Skeletal muscle tissue (tissue), 4 donors: ENCODE data around the gene FBXL5. TPM values are rescaled to one million over a fixed set of nuclear protein-coding genes. Genes with fewer than 3 reads are reported as not detected.

Experiments used
- H3K27ac ChIP-seq: one replicate; pipeline ENCODE4 v1.7.0; 2013; ENCODE audit warnings: mild to moderate bottlenecking, low read depth, low read length, inconsistent platforms
- H3K27me3 ChIP-seq, 3 donors: one replicate each; pipeline ENCODE4 v1.7.0; 2013; ENCODE audit warnings: low read length in 3 of 3; ENCODE audit not compliant: control insufficient read depth in 3 of 3, insufficient read depth in 3 of 3
- H3K36me3 ChIP-seq, 3 donors: one replicate each; pipeline ENCODE4 v1.7.0; 2013; ENCODE audit warnings: low read length in 3 of 3; ENCODE audit not compliant: control insufficient read depth in 3 of 3, insufficient read depth in 3 of 3
- H3K4me1 ChIP-seq, 3 donors: one replicate each; pipeline ENCODE4 v1.7.0; 2013; ENCODE audit warnings: low read length in 3 of 3, mild to moderate bottlenecking in 3 of 3; ENCODE audit not compliant: control insufficient read depth in 3 of 3, insufficient read depth in 3 of 3
- H3K4me3 ChIP-seq, 3 donors: one replicate each; pipeline ENCODE4 v1.7.0; 2013; ENCODE audit warnings: low read length in 3 of 3
- H3K9ac ChIP-seq, 3 donors: one replicate each; pipeline ENCODE4 v1.7.0; 2013; ENCODE audit warnings: low read length in 3 of 3, mild to moderate bottlenecking in 3 of 3, moderate library complexity in 2 of 3, low read depth in 1 of 3
- H3K9me3 ChIP-seq, 3 donors: one replicate each; pipeline ENCODE4 v1.7.0; 2013; ENCODE audit warnings: low read length in 3 of 3; ENCODE audit not compliant: control insufficient read depth in 3 of 3
- total RNA-seq: library from RNA; depleted of rRNA; stranded (reverse); fragments of >200 nt; gene quantifications from one replicate; pipeline ENCODE4 v1.2.3, GENCODE V29; 2014
- donor health status: Osteomylitis.

FBXL5 gene
- total RNA-seq, 1 donor from 2014 or later: 133 TPM

DNA sequence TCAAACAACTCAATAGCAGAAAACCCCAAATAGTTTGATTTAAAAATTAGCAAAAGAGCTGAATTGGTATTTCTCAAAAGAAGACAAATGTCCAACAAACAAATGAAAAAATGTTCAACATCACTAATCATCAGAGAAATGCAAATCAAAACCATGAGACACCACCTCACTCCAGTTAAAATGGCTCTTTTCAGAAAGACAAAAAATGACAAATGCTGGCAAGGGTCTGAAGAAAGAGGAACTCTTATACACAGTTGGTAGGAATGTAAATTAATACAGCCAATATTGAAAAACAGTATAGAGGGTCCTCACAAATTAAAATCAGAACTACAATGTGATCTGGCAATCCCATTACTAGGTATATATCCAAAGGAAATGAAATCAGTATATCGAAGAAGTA, 70.4 kb downstream of the FBXL5 start:
- Histone ChIP-seq H3K4me1 (peaks cover 0 to 6% (median 0%) of the 10 kb centered on the region in 3 donors), H3K9me3 (no peaks in the 10 kb centered on the region), H3K9ac (no peak overlapping the region), H3K36me3 (peaks cover 0 to 3% (median 0%) of the 10 kb centered on the region in 3 donors), H3K27ac (no peak overlapping the region), H3K4me3 (no peak overlapping the region), H3K27me3 (no peaks in the 10 kb centered on the region)

DNA sequence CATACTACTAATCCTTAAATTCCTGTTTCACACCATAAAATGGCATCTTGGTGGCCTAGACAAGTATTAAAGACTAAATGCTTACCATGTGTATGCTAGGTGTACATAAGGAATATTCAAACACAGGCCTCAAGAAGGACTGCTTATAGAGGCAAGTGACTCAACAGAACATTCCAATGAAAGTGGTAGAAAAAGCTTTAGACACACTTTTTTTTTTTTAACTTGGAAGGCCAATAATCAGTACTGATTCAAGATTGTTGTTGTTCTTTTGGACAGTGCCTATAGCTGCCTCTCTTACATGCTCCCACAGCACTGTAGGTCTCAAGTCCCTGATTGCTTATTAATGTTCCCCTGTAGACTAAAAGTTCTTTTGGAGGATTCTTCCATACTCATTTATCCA, 77.6 kb downstream of the FBXL5 start:
- H3K27me3 ChIP-seq: no peaks in the 10 kb centered on the region
- H3K9me3 ChIP-seq: no peaks in the 10 kb centered on the region
- H3K9ac ChIP-seq: no peak overlapping the region
- no peak overlapping the region for H3K4me3 ChIP-seq
- no peaks in the 10 kb centered on the region for H3K36me3 ChIP-seq
- no peaks in the 10 kb centered on the region for H3K4me1 ChIP-seq
- no peak overlapping the region for H3K27ac ChIP-seq

DNA sequence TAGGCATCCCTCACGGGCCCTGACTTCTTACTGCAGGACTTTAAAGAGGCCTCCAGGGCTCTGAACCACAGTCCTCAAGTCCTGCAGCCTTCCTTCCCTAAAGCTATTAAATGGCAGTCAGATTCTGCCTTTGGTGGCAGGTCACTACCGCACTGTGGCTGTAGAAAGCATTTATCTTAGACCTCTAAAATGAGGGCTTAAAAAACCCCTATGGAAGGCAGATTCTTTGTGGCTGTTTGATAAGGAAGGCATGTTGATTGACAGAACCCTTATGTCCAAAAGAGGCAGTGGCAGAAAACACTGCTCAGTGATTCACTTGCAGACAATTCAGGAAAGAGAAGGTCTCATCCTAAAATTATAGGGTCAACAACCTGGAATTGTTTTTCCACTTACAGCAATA, 79.2 kb downstream of the FBXL5 start:
- no peaks in the 10 kb centered on the region for H3K9me3 ChIP-seq
- H3K27ac ChIP-seq: no peak overlapping the region
- no peaks in the 10 kb centered on the region for H3K36me3 ChIP-seq
- H3K27me3 ChIP-seq: no peaks in the 10 kb centered on the region
- H3K4me1 ChIP-seq: no peaks in the 10 kb centered on the region
- no peak overlapping the region for H3K4me3 ChIP-seq
- H3K9ac ChIP-seq: no peak overlapping the region

DNA sequence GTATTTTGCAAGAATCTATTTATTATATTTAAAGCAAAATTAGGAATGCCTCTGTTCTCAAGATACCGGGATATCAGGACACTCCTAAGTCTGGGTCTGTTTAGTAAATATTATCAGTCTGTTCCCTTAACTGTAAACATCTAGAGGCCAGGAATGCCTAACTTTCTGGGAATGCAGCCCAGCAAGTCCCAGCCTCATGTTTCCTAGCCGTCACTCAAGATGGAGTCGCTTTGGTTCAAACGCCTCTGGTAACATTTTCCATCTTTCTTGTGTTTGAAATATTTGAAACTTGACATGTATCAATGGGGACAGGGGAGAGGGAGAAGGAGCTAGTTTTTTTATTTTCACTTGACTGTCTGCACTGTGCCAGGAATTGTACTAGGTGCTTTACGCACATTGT, 85.4 kb downstream of the FBXL5 start:
- no peaks in the 10 kb centered on the region for H3K27me3 ChIP-seq
- no peaks in the 10 kb centered on the region for H3K9me3 ChIP-seq
- no peak overlapping the region for H3K9ac ChIP-seq
- H3K4me1 ChIP-seq: no peaks in the 10 kb centered on the region
- H3K4me3 ChIP-seq: no peak overlapping the region
- H3K36me3 ChIP-seq: peaks cover 0 to 7% (median 4%) of the 10 kb centered on the region in 3 donors
- no peak overlapping the region for H3K27ac ChIP-seq

DNA sequence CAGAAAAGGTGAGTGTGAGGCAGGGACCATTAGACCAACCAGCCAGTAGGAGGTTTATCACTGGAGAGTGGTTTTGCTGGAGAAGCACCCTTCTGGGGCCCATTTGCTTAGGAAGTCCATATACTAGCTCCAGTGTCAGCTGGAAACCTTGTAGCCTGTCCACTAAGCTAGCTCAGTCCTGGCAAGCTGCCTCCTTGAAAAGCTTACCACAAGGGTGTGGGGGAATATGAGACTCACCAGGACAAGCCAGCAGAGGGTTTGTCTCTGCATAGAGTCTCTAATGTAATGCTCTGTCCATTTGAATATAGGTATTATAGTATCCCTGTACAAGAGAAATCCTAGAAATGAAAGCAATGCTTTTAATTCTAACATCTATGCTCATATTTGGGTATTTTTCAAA, 86.3 kb downstream of the FBXL5 start:
- Histone ChIP-seq H3K36me3 (peaks cover 0 to 12% (median 4%) of the 10 kb centered on the region in 3 donors), H3K9ac (no peak overlapping the region), H3K27me3 (no peaks in the 10 kb centered on the region), H3K4me3 (no peak overlapping the region), H3K4me1 (no peaks in the 10 kb centered on the region), H3K27ac (no peak overlapping the region), H3K9me3 (no peaks in the 10 kb centered on the region)

DNA sequence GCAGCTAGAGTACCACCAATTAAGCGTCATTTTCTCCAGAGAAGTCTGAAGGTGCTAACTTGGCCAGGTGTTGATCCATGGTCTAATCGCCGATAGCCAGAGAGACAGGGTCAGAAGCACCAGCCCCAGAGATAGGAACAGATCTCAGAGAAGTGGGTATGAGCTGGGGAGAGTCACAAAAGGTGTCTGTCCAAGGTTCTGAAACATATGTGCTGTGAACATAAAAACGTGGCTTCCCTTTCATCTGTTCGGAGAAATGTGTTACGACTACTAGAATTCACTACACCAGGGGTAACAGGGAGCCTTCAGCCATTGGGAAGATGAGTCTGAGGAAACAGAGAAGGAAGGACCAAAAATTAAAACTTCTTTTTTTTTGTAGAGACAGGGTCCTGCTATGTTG, 91.3 kb downstream of the FBXL5 start:
- H3K36me3 ChIP-seq: peaks cover 4 to 12% (median 4%) of the 10 kb centered on the region in 3 donors
- no peaks in the 10 kb centered on the region for H3K9me3 ChIP-seq
- no peaks in the 10 kb centered on the region for H3K4me1 ChIP-seq
- no peaks in the 10 kb centered on the region for H3K27me3 ChIP-seq
- no peak overlapping the region for H3K4me3 ChIP-seq
- no peak overlapping the region for H3K27ac ChIP-seq
- H3K9ac ChIP-seq: no peak overlapping the region

DNA sequence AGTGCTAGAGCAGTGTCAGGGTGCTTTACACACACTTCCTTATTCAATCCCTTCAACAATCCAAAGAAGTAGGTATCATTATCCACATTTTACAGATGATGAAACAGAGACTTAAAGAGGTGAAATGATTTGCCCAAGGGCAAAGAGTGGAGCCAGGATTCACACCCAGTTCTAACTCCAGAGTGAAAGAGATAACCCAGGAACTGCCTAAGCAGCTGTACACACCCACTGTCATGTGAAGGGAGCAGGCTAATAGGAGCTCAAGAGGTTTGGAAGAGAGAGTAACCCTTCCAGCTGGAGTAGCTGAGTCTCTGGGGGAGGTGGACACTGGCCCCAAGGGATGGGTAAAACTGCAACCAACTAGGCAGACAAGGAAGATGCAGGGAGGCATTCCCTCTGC, 92.5 kb downstream of the FBXL5 start:
- Histone ChIP-seq H3K4me1 (no peaks in the 10 kb centered on the region), H3K27me3 (no peaks in the 10 kb centered on the region), H3K27ac (no peak overlapping the region), H3K9ac (no peak overlapping the region), H3K9me3 (no peaks in the 10 kb centered on the region), H3K36me3 (peaks cover 4 to 19% (median 7%) of the 10 kb centered on the region in 3 donors), H3K4me3 (no peak overlapping the region)

DNA sequence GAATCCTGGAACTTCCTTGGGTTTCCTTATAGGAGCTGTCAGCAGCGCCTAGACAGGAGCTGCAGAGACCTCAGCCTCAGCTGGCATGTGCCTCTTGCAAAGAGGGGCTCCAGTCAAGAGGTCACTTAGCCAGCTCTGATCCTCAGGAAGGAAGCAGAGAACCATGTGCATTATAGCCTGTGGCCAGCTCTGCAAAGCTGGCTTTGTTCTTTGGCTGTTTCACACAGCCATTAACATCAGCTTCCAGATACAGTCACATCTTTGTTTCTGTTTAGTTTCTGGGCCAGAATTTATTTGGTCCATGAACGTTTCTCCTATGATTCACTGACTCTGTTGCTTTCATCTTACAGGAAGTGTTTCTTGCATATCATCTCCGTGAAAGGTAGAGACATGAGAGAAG, 93.0 kb downstream of the FBXL5 start:
- no peaks in the 10 kb centered on the region for H3K9me3 ChIP-seq
- no peaks in the 10 kb centered on the region for H3K4me1 ChIP-seq
- H3K27me3 ChIP-seq: no peaks in the 10 kb centered on the region
- H3K4me3 ChIP-seq: no peak overlapping the region
- peaks cover 4 to 18% (median 7%) of the 10 kb centered on the region in 3 donors for H3K36me3 ChIP-seq
- H3K27ac ChIP-seq: no peak overlapping the region
- no peak overlapping the region for H3K9ac ChIP-seq

DNA sequence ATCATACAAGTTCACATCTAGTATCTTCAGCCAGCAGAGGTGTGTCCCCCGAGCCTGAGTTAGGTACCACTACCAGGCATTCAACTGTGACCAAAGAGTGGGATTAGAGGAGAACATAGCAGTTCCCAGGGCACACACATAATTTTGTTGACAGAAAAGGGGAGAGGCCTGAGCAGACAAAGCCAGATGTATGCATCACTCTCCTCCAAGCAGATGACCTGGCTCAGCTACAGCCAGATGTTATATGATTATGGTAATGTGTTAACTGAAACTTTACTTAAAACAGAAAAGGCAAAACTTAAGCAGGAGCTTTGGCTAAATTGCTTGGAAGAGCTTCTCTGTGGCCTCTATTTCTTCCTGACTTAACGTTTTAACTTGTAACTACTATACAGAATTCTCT, 96.6 kb downstream of the FBXL5 start:
- Histone ChIP-seq H3K36me3 (peaks cover 0 to 12% (median 10%) of the 10 kb centered on the region in 3 donors), H3K27ac (no peak overlapping the region), H3K4me3 (no peak overlapping the region), H3K9ac (peak overlapping the region in 1 of 3 donors; percentile 34), H3K9me3 (no peaks in the 10 kb centered on the region), H3K4me1 (peaks cover 0 to 3% (median 0%) of the 10 kb centered on the region in 3 donors), H3K27me3 (no peaks in the 10 kb centered on the region)

DNA sequence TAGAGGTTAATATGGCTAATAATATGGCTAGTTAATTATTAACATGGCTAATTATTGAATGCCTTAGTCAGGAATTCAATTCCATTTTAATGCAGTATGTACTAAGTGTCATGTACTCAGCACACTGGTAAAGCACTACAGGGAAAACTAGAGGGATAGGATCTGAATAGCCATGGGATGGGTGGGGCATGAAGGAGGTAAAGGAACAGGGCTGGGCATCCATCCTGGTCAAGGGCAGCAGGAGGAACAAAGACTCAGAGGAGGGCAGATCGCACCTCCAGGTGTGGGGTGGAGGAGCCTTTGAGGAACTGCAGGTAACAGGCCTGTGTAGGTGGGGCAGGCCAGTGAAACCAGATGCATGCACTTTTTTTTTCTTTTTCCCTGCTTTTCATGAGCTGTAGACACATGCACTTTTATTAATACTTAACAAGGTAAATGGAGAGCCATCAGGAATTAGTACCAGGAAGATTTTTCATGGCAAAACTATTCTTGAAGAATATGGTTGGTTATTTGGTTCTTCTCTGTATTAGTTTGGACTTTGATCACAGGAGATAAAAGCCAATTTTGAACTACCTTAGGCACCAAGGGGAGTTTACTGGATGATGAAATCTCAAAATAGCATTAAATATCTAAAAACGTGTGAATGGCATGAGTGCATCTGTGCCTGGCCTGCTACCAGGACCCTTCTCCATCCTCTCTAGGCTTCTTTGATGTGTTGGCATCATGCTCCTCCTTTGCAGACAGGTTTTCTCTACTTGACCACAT, 97.2 kb downstream of the FBXL5 start:
- Histone ChIP-seq H3K27me3 (no peaks in the 10 kb centered on the region), H3K4me3 (no peak overlapping the region), H3K27ac (no peak overlapping the region), H3K9ac (no peak overlapping the region), H3K4me1 (peaks cover 0 to 3% (median 0%) of the 10 kb centered on the region in 3 donors), H3K36me3 (peaks cover 0 to 12% (median 6%) of the 10 kb centered on the region in 3 donors), H3K9me3 (no peaks in the 10 kb centered on the region)
